Suprapubic skin (tissue), 4 donors: ENCODE data around the gene IFT52.

Experiments used
- CTCF ChIP-seq, 2 donors: fragments of 200-600 bp in 1 of 2; fragments of 450-650 bp in 1 of 2; sonication (generic) in 1 of 2; IDR thresholded peaks; one replicate each; pipeline ENCODE4 v1.5.1; 2016 to 2019; ENCODE audit warnings: antibody characterized with exemption in 2 of 2, mild to moderate bottlenecking in 1 of 2, moderate library complexity in 1 of 2
- EP300 ChIP-seq: sonication (generic); formaldehyde crosslinking; IDR thresholded peaks from one replicate; pipeline ENCODE4 v1.6.1; 2017; ENCODE audit warnings: antibody characterized with exemption
- POLR2A ChIP-seq, 2 donors: fragments of 450-650 bp; IDR thresholded peaks; one replicate each; pipeline ENCODE4 v1.6.1; 2017; ENCODE audit warnings: antibody characterized with exemption in 2 of 2, mild to moderate bottlenecking in 2 of 2, moderate library complexity in 2 of 2
- POLR2AphosphoS5 ChIP-seq, 3 donors: sonication (generic); formaldehyde crosslinking; IDR thresholded peaks; one replicate each; pipeline ENCODE4 v1.6.1; 2017; ENCODE audit warnings: antibody characterized with exemption in 3 of 3

- no peak for TF ChIP-seq POLR2A (IDR thresholded peaks at IDR 0.05)
- TF ChIP-seq CTCF (IDR thresholded peaks at IDR 0.05) = no peak
- TF ChIP-seq POLR2AphosphoS5 (IDR thresholded peaks at IDR 0.05) = no peak
- no peak for TF ChIP-seq EP300
These were observed 25.0 kb upstream of the IFT52 start for GRCh38 chr20:43565758-43566104.
